RWPE2 (cell line): Measurements from ENCODE around the gene WDR88.

Source experiments
- ATAC-seq: fragments of 200-7000 bp; cut with Tn5 transposase; 3 replicates; pipeline ENCODE4 v1.9.1; 2021; ENCODE audit warnings: low read depth
- DNase-seq: peaks from one replicate; pipeline ENCODE4 v3.0.0-alpha.2; 2020; ENCODE audit warnings: low spot score
- H3K27ac ChIP-seq: fragments of 450-650 bp; 2 replicates; pipeline ENCODE4 v1.5.1; 2017; ENCODE audit warnings: mild to moderate bottlenecking; ENCODE audit not compliant: poor library complexity, severe bottlenecking
- H3K27me3 ChIP-seq: fragments of 250-450 bp; sonication (Bioruptor Pico); 2 replicates; pipeline ENCODE4 v1.5.1; 2021; ENCODE audit warnings: mild to moderate bottlenecking, moderate library complexity; ENCODE audit not compliant: insufficient read depth, poor library complexity, severe bottlenecking
- H3K36me3 ChIP-seq: fragments of 250-450 bp; sonication (Bioruptor Pico); 2 replicates; pipeline ENCODE4 v1.5.1; 2020; ENCODE audit warnings: low read depth, mild to moderate bottlenecking, moderate library complexity
- H3K4me1 ChIP-seq: fragments of 250-450 bp; sonication (Bioruptor Pico); 2 replicates; pipeline ENCODE4 v1.5.1; 2021; ENCODE audit warnings: mild to moderate bottlenecking, moderate library complexity; ENCODE audit not compliant: insufficient read depth, poor library complexity, severe bottlenecking
- H3K4me3 ChIP-seq: fragments of 250-450 bp; sonication (Bioruptor Pico); 2 replicates; pipeline ENCODE4 v1.5.1; 2021; ENCODE audit warnings: mild to moderate bottlenecking, moderate library complexity; ENCODE audit not compliant: severe bottlenecking
- H3K9me3 ChIP-seq: fragments of 250-450 bp; sonication (Bioruptor Pico); 2 replicates; pipeline ENCODE4 v1.5.1; 2021; ENCODE audit warnings: mild to moderate bottlenecking, moderate library complexity; ENCODE audit not compliant: severe bottlenecking
- CTCF ChIP-seq: fragments of 450-650 bp; IDR thresholded peaks from one replicate; pipeline ENCODE4 v1.5.1; 2017; ENCODE audit warnings: mild to moderate bottlenecking, moderate library complexity; ENCODE audit not compliant: poor library complexity, severe bottlenecking

The WDR88 gene

GRCh38 chr19:33167438-33167837, 35.5 kb downstream of the WDR88 start:
- DNase-seq = no peak
- H3K9me3 ChIP-seq = no peaks in the 10 kb centered on the region
- H3K4me1 ChIP-seq = peaks cover 5% of the 10 kb centered on the region
- no peaks in the 10 kb centered on the region for H3K27me3 ChIP-seq
- no peak for ATAC-seq
- TF ChIP-seq CTCF = no peak
- no peak overlapping the region for H3K4me3 ChIP-seq
- H3K27ac ChIP-seq = no peak overlapping the region
- H3K36me3 ChIP-seq = no peaks in the 10 kb centered on the region

- ATAC-seq (no peak), DNase-seq (no peak)
- no peak for TF ChIP-seq CTCF
- Histone ChIP-seq H3K4me1 (peaks cover 5% of the 10 kb centered on the region), H3K9me3 (no peaks in the 10 kb centered on the region), H3K27ac (no peak overlapping the region), H3K36me3 (no peaks in the 10 kb centered on the region), H3K27me3 (no peaks in the 10 kb centered on the region), H3K4me3 (no peak overlapping the region)
Measured at GRCh38 chr19:33168528-33168927, 36.6 kb downstream of the WDR88 start.

DNA sequence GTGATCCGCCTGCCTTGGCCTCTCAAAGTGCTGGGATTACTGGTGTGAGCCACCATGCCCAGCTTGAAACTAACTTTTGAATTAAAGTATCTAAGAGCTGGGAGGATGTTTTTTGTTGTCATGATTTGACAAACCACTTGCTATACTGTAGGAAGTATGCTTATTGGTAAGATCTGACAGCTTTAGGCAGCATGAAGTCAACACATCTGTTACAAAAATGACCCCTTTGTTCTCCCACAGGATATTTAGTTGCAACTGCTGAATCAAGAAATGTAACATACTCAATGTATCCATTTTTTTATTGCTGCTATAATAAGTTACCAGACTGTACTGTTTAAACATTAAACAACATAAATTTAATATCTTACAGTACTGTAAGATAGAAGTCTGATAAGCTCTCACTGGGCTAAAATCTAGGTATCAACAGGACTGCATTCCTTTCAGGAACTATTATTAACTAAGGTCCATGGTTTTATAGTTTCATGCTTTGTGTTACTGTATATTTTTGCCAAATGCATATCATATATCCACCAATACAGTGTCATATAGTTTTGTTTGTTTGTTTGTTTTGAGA, 39.4 kb downstream of the WDR88 start:
- ATAC-seq = no peak
- H3K4me1 ChIP-seq = peaks cover 5% of the 10 kb centered on the region
- no peak overlapping the region for H3K4me3 ChIP-seq
- no peak for TF ChIP-seq CTCF
- no peak overlapping the region for H3K27ac ChIP-seq
- no peak for DNase-seq
- H3K9me3 ChIP-seq = no peaks in the 10 kb centered on the region
- H3K27me3 ChIP-seq = no peaks in the 10 kb centered on the region
- H3K36me3 ChIP-seq = no peaks in the 10 kb centered on the region

DNA sequence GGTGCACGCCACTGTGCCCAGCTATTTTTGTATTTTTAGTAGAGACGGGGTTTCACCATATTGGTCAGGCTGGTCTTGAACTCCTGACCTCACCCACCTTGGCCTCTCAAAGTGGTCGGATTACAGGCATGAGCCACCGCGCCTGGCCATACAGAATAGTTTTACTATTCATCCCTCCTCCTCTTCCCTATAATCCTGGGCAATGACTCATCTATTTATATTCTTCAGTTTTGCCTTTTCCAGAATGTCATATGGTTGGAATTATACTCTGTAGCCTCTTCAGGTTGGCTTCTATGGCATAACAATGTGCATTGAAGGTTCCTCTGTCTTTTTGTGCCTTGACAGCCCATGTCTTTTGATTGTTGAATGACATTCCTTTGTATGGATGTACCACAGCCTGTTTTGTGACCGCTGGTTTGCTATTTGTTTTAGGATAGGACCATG, 40.0 kb downstream of the WDR88 start:
- H3K4me1 ChIP-seq = peaks cover 5% of the 10 kb centered on the region
- H3K27ac ChIP-seq = no peak overlapping the region
- ATAC-seq (no peak), DNase-seq (no peak)
- no peaks in the 10 kb centered on the region for H3K36me3 ChIP-seq
- no peak overlapping the region for H3K4me3 ChIP-seq
- no peak for TF ChIP-seq CTCF
- no peaks in the 10 kb centered on the region for H3K27me3 ChIP-seq
- no peaks in the 10 kb centered on the region for H3K9me3 ChIP-seq

GRCh38 chr19:33174186-33174585, 42.3 kb downstream of the WDR88 start:
- H3K27ac ChIP-seq = no peak overlapping the region
- no peak for TF ChIP-seq CTCF
- H3K27me3 ChIP-seq = no peaks in the 10 kb centered on the region
- DNase-seq (no peak), ATAC-seq (no peak)
- peaks cover 5% of the 10 kb centered on the region for H3K4me1 ChIP-seq
- no peaks in the 10 kb centered on the region for H3K36me3 ChIP-seq
- H3K9me3 ChIP-seq = no peaks in the 10 kb centered on the region
- H3K4me3 ChIP-seq = no peak overlapping the region
